ENCODE data around the gene CLCN3.
A peak's percentile ranks its signal among the peaks of the same experiment; 100 is the strongest.

Gene CLCN3

DNA sequence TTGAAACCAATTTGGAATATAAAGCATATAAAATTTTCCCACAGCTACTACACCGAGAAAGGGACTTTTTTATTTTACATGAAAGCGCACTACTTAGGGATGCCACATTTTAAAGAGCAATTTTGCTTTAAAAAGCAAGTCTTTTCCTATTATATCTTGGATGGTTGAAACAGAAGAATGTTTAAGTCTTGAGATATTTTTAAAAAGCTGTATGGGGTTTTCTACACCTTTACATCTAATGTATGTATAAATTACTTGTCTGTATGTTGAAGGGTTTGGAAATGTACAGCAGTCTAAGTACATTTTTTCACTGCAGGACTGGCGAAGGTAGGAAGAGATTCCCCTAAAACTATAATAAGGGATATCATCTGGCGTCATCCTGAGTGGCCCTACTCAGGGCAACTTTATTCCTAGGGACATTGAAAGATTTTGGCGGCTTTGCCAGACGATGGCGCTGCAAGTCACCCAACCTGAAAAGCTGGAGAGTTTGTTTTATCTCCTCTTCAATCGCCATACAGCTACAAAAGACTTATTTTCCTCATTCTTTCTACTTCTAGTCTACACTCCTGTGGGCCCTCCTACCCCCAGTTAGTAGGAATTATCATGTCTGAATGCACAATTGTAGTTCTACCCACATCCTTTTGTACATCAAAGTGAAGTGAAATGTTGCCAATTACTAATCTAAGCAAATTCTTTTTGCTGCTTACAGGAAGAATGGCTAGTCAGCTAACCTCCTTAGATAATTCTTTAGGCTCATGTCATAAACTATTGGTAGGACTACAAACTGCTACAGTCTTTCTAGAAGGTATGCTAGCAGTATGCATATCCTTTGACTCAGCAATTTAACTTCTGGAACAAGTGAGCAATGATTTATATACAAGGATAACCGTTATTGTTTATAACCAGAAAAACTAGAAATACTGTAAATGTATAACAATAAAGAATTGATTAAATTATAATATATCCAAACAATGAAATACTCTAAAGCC is 7.2 kb upstream of the CLCN3 start:
- Histone ChIP-seq H3K4me2 (peak overlapping the region; percentile 66), H2AFZ (ENCODE audit: low read depth) (peak overlapping the region; percentile 62)

DNA sequence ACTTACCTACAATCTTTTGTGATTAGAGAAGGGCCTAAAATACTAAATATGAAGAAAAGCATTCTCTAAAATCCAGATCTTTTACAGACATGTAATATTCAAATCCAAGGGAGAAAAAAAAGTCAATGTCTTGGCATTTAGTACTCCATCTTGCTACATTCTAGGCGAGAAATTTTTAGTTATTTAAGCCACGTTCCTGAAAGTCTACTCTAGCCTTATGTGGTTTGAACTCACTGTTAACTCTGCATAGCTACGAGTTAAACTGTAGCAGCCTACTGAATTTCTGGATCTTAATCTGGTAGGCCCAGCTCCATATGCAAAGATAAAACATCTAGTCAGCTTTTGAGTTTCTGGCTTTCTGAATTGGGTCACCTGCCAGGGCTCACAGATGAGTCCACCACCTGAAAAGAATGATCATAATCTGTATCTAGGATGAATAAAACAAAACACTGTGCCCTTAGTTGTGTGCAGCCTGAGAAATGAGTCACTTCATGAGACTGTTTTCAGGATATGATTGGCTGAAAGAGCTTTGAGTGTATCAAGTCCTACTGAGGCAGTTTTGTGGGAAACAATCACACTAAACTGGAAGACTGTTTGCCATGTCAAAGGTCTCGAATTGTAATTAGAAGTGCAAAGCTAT is 4.8 kb upstream of the CLCN3 start:
- Histone ChIP-seq H3K36me3 (ENCODE audit: insufficient read depth) (no peaks in the 10 kb centered on the region), H3K4me3 (IDR thresholded peaks at IDR 0.05; ENCODE audit: insufficient read depth, low read depth, low read length) (no peak overlapping the region), H3K9ac (no peak overlapping the region), H3K79me2 (ENCODE audit: insufficient read depth, low read depth) (peaks cover 12% of the 10 kb centered on the region), H3K27me3 (ENCODE audit: insufficient read depth, low read depth) (no peaks in the 10 kb centered on the region), H3K27ac (no peak overlapping the region), H4K20me1 (ENCODE audit: insufficient read depth) (no peaks in the 10 kb centered on the region), H3K4me2 (no peak overlapping the region), H3K4me1 (ENCODE audit: low read depth, poor library complexity, severe bottlenecking) (peaks cover 26% of the 10 kb centered on the region), H2AFZ (ENCODE audit: low read depth) (no peak overlapping the region)
- TF ChIP-seq, protein P1, sequence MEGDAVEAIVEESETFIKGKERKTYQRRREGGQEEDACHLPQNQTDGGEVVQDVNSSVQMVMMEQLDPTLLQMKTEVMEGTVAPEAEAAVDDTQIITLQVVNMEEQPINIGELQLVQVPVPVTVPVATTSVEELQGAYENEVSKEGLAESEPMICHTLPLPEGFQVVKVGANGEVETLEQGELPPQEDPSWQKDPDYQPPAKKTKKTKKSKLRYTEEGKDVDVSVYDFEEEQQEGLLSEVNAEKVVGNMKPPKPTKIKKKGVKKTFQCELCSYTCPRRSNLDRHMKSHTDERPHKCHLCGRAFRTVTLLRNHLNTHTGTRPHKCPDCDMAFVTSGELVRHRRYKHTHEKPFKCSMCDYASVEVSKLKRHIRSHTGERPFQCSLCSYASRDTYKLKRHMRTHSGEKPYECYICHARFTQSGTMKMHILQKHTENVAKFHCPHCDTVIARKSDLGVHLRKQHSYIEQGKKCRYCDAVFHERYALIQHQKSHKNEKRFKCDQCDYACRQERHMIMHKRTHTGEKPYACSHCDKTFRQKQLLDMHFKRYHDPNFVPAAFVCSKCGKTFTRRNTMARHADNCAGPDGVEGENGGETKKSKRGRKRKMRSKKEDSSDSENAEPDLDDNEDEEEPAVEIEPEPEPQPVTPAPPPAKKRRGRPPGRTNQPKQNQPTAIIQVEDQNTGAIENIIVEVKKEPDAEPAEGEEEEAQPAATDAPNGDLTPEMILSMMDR (conservative IDR thresholded peaks at IDR 0.05; ENCODE audit: low read depth, low read length): no peak

More for the DNA sequence above, 7.2 kb upstream of the CLCN3 start:
- TF ChIP-seq, protein P1 (conservative IDR thresholded peaks at IDR 0.05; ENCODE audit: low read depth, low read length): peak; percentile 87
- no peaks in the 10 kb centered on the region for H3K27me3 ChIP-seq (ENCODE audit: insufficient read depth, low read depth)
- peak overlapping the region; percentile 97; the same call in 1 of the 2 replicates for H3K27ac ChIP-seq
- peaks cover 32% of the 10 kb centered on the region for H3K4me1 ChIP-seq (ENCODE audit: low read depth, poor library complexity, severe bottlenecking)
- H3K79me2 ChIP-seq (ENCODE audit: insufficient read depth, low read depth): peaks cover 30% of the 10 kb centered on the region
- peak overlapping the region; percentile 59 for H3K4me3 ChIP-seq (IDR thresholded peaks at IDR 0.05; ENCODE audit: insufficient read depth, low read depth, low read length)
- peak overlapping the region; percentile 13; the same call in 1 of the 2 replicates for H3K9ac ChIP-seq
- H4K20me1 ChIP-seq (ENCODE audit: insufficient read depth): no peaks in the 10 kb centered on the region
- no peaks in the 10 kb centered on the region for H3K36me3 ChIP-seq (ENCODE audit: insufficient read depth)

DNA sequence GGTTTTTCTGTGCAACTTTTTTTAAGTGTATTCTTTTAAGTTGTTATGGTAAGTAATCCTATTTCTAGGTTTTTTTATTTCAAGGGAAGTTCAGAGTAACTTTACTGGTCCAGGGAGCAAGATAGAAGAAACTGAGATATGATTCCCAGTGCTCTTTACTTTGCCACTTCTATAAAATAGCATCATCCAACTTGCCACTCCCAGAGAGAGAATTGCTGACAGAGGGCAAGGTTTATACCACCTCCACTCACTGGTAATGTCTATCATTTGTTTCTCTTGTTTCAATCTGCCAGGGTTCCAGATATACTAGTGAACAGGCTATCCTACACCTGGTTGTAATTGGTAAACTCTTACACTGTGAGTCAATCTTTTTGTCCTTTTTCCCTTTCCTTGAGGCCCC is 3.5 kb upstream of the CLCN3 start:
- Histone ChIP-seq H3K4me2 (no peak overlapping the region), H2AFZ (ENCODE audit: low read depth) (no peak overlapping the region), H3K9ac (no peak overlapping the region)

DNA sequence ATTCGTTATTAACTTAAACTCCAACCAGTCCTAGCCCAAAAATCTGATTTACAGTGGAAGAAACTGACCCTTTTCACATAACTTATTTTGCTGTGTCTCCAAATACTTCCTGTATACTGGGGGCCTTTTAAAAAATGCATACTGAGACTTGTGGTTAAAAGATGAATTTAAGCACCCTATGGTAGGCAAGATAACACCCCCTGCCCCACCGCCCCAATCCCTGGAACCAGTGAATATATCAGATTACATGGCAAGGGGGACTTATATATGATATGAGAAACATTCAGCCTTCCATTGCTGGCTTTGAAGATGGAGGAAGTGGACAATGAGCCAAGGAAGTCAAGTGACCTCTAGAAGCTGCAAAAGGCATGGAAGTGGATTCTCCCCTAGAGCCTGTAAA is 3.1 kb upstream of the CLCN3 start:
- Histone ChIP-seq H3K79me2 (ENCODE audit: insufficient read depth, low read depth) (peaks cover 17% of the 10 kb centered on the region), H3K4me2 (no peak overlapping the region), H3K4me1 (ENCODE audit: low read depth, poor library complexity, severe bottlenecking) (peaks cover 18% of the 10 kb centered on the region), H3K36me3 (ENCODE audit: insufficient read depth) (no peaks in the 10 kb centered on the region), H3K27ac (no peak overlapping the region), H3K9ac (no peak overlapping the region), H4K20me1 (ENCODE audit: insufficient read depth) (no peaks in the 10 kb centered on the region), H3K27me3 (ENCODE audit: insufficient read depth, low read depth) (no peaks in the 10 kb centered on the region), H3K4me3 (IDR thresholded peaks at IDR 0.05; ENCODE audit: insufficient read depth, low read depth, low read length) (no peak overlapping the region), H2AFZ (ENCODE audit: low read depth) (no peak overlapping the region)
- TF ChIP-seq, protein P1 (conservative IDR thresholded peaks at IDR 0.05; ENCODE audit: low read depth, low read length): no peak

More for the DNA sequence above, 3.5 kb upstream of the CLCN3 start:
- Histone ChIP-seq H3K27me3 (ENCODE audit: insufficient read depth, low read depth) (no peaks in the 10 kb centered on the region), H3K27ac (no peak overlapping the region), H3K79me2 (ENCODE audit: insufficient read depth, low read depth) (peaks cover 13% of the 10 kb centered on the region; the same call in 1 of the 2 replicates), H3K4me3 (IDR thresholded peaks at IDR 0.05; ENCODE audit: insufficient read depth, low read depth, low read length) (no peak overlapping the region), H3K4me1 (ENCODE audit: low read depth, poor library complexity, severe bottlenecking) (peaks cover 17% of the 10 kb centered on the region), H3K36me3 (ENCODE audit: insufficient read depth) (no peaks in the 10 kb centered on the region), H4K20me1 (ENCODE audit: insufficient read depth) (no peaks in the 10 kb centered on the region)
- TF ChIP-seq, protein P1 (conservative IDR thresholded peaks at IDR 0.05; ENCODE audit: low read depth, low read length): no peak

All from KMS-11 (cell line).